Astrocyte (in vitro differentiated cells and primary cell): Measurements from ENCODE around the gene ACAA1. TPM values are rescaled to one million over a fixed set of nuclear protein-coding genes. Genes with fewer than 3 reads are reported as not detected.

Experiments
- DNase-seq: peaks from one replicate; pipeline ENCODE4 v3.0.0-alpha.2; 2010; ENCODE audit warnings: low read depth
- FAIRE-seq: peaks from 2 replicates; lab custom pipeline; 2011; peaks lifted over from hg19 to GRCh38; lab: Jason Lieb, UNC
- H2AFZ ChIP-seq: 2 replicates; pipeline ENCODE4 v1.6.0; 2012; ENCODE audit warnings: low read depth, low read length, inconsistent platforms
- H3K27ac ChIP-seq: 2 replicates; pipeline ENCODE4 v1.5.1; 2011; ENCODE audit warnings: low read depth, low read length, inconsistent platforms
- H3K27me3 ChIP-seq: 2 replicates; pipeline ENCODE4 v1.6.0; 2011; ENCODE audit warnings: low read length, inconsistent platforms; ENCODE audit not compliant: insufficient read depth
- H3K36me3 ChIP-seq: 2 replicates; pipeline ENCODE4 v1.5.1; 2011; ENCODE audit warnings: low read length, inconsistent platforms; ENCODE audit not compliant: insufficient read depth
- H3K4me1 ChIP-seq: 2 replicates; pipeline ENCODE4 v1.5.1; 2011; ENCODE audit warnings: low read length, inconsistent platforms; ENCODE audit not compliant: insufficient read depth
- H3K4me2 ChIP-seq: 2 replicates; pipeline ENCODE4 v1.6.0; 2012; ENCODE audit warnings: low read length, inconsistent platforms
- H3K4me3 ChIP-seq: 2 replicates; pipeline ENCODE4 v1.5.1; 2011; ENCODE audit warnings: low read depth, mild to moderate bottlenecking, low read length, inconsistent platforms; ENCODE audit not compliant: insufficient read depth
- H3K79me2 ChIP-seq: 2 replicates; pipeline ENCODE4 v1.6.0; 2012; ENCODE audit warnings: mild to moderate bottlenecking, low read length, inconsistent platforms; ENCODE audit not compliant: insufficient read depth
- H3K9ac ChIP-seq: 2 replicates; pipeline ENCODE4 v1.6.0; 2012; ENCODE audit warnings: mild to moderate bottlenecking, low read length, inconsistent platforms
- H3K9me3 ChIP-seq: 2 replicates; pipeline ENCODE4 v1.5.1; 2012; ENCODE audit warnings: low read depth, mild to moderate bottlenecking, low read length, inconsistent platforms; ENCODE audit not compliant: insufficient read depth
- H4K20me1 ChIP-seq: 2 replicates; pipeline ENCODE4 v1.6.0; 2012; ENCODE audit warnings: low read length, inconsistent platforms; ENCODE audit not compliant: insufficient read depth
- H3K27ac Mint-ChIP-seq: one replicate; pipeline ENCODE4 v1.8.0; 2021; ENCODE audit warnings: mild to moderate bottlenecking, mixed read lengths; ENCODE audit not compliant: unreplicated experiment
- H3K27me3 Mint-ChIP-seq: one replicate; pipeline ENCODE4 v1.8.0; 2021; ENCODE audit warnings: low read depth, mixed read lengths; ENCODE audit not compliant: unreplicated experiment
- H3K36me3 Mint-ChIP-seq: one replicate; pipeline ENCODE4 v1.8.0; 2021; ENCODE audit warnings: low read depth, mixed read lengths; ENCODE audit not compliant: unreplicated experiment
- H3K4me1 Mint-ChIP-seq: one replicate; pipeline ENCODE4 v1.8.0; 2021; ENCODE audit warnings: low read depth, mixed read lengths; ENCODE audit not compliant: unreplicated experiment
- H3K4me3 Mint-ChIP-seq: one replicate; pipeline ENCODE4 v1.8.0; 2021; ENCODE audit warnings: mild to moderate bottlenecking, moderate library complexity, mixed read lengths; ENCODE audit not compliant: unreplicated experiment
- H3K9me3 Mint-ChIP-seq: one replicate; pipeline ENCODE4 v1.8.0; 2021; ENCODE audit warnings: mild to moderate bottlenecking, mixed read lengths; ENCODE audit not compliant: unreplicated experiment
- CTCF ChIP-seq: IDR thresholded peaks from 2 replicates; pipeline ENCODE4 v1.5.1; 2011; ENCODE audit warnings: low read depth, mild to moderate bottlenecking, inconsistent platforms, low read length, moderate library complexity; ENCODE audit not compliant: insufficient read depth
- EZH2 ChIP-seq: IDR thresholded peaks from 2 replicates; pipeline ENCODE4 v1.6.1; 2012; ENCODE audit warnings: mild to moderate bottlenecking, low read length, inconsistent platforms; ENCODE audit not compliant: insufficient read depth
- total RNA-seq: library from RNA; stranded (reverse); gene quantifications from 2 replicates; pipeline ENCODE4 v1.2.1, GENCODE V29; 2021

Gene ACAA1
- total RNA-seq, 1 donor from 2014 or later = 69.4 TPM

- FAIRE-seq (no peak), DNase-seq (no peak)
- Mint-ChIP-seq H3K4me1 (peaks cover 6% of the 10 kb centered on the region), H3K27me3 (no peaks in the 10 kb centered on the region), H3K36me3 (peaks cover 22% of the 10 kb centered on the region), H3K27ac (no peak overlapping the region), H3K9me3 (no peaks in the 10 kb centered on the region), H3K4me3 (no peak overlapping the region)
- Histone ChIP-seq H3K4me1 (no peaks in the 10 kb centered on the region), H3K9ac (no peak overlapping the region), H3K36me3 (peaks cover 37% of the 10 kb centered on the region), H3K79me2 (peaks cover 2% of the 10 kb centered on the region), H3K4me2 (no peak overlapping the region), H3K27me3 (no peaks in the 10 kb centered on the region), H3K9me3 (no peaks in the 10 kb centered on the region), H3K4me3 (no peak overlapping the region), H2AFZ (no peak overlapping the region), H4K20me1 (peaks cover 52% of the 10 kb centered on the region), H3K27ac (no peak overlapping the region)
- TF ChIP-seq CTCF (no peak), EZH2 (no peak)
Measured at GRCh38 chr3:38128303-38128655, 8.6 kb downstream of the ACAA1 start.

GRCh38 chr3:38127611-38128302, 9.2 kb downstream of the ACAA1 start:
- no peak for FAIRE-seq

More at GRCh38 chr3:38127611-38128302, 9.2 kb downstream of the ACAA1 start:
- H3K4me3 Mint-ChIP-seq = no peak overlapping the region
- H3K4me2 ChIP-seq = no peak overlapping the region
- H3K9me3 ChIP-seq = no peaks in the 10 kb centered on the region
- no peaks in the 10 kb centered on the region for H3K4me1 ChIP-seq
- no peak overlapping the region for H3K9ac ChIP-seq
- H3K27ac ChIP-seq = no peak overlapping the region
- peaks cover 41% of the 10 kb centered on the region for H3K36me3 ChIP-seq
- H3K9me3 Mint-ChIP-seq = no peaks in the 10 kb centered on the region
- H4K20me1 ChIP-seq = peaks cover 52% of the 10 kb centered on the region
- H3K27me3 ChIP-seq = no peaks in the 10 kb centered on the region
- H3K27me3 Mint-ChIP-seq = no peaks in the 10 kb centered on the region
- H3K4me1 Mint-ChIP-seq = peaks cover 2% of the 10 kb centered on the region
- no peak overlapping the region for H3K4me3 ChIP-seq
- no peak for DNase-seq
- TF ChIP-seq EZH2 = no peak
- TF ChIP-seq CTCF = no peak
- H3K36me3 Mint-ChIP-seq = peaks cover 26% of the 10 kb centered on the region
- no peaks in the 10 kb centered on the region for H3K79me2 ChIP-seq
- no peak overlapping the region for H3K27ac Mint-ChIP-seq
- no peak overlapping the region for H2AFZ ChIP-seq
